Right lobe of liver (tissue), 6 donors: Measurements from ENCODE around the gene SLC25A42. TPM values are rescaled to one million over a fixed set of nuclear protein-coding genes. Genes with fewer than 3 reads are reported as not detected.

ENCODE experiments used
- ATAC-seq, 4 donors: fragments of 200-7000 bp; cut with Tn5 transposase; one replicate each; pipeline ENCODE4 v1.9.1; 2020; ENCODE audit warnings: mild to moderate bottlenecking in 4 of 4, moderate library complexity in 4 of 4
- DNase-seq, 3 donors: peaks; one replicate each; pipeline ENCODE4 v3.0.0-alpha.2; 2020
- H3K27ac ChIP-seq, 3 donors: fragments of 200-600 bp; one replicate each; pipeline ENCODE4 v1.8.0; 2022
- H3K27me3 ChIP-seq, 2 donors: fragments of 200-600 bp; one replicate each; pipeline ENCODE4 v1.8.0; 2022
- H3K36me3 ChIP-seq, 4 donors: fragments of 200-600 bp; sonication (generic) in 1 of 4; one replicate each; pipeline versions ENCODE4 v1.5.1 to v1.8.0; 2017 to 2022; ENCODE audit warnings: control low read depth in 1 of 4
- H3K4me1 ChIP-seq, 4 donors: fragments of 200-600 bp; sonication (generic) in 1 of 4; one replicate each; pipeline versions ENCODE4 v1.5.1 to v1.8.0; 2017 to 2022; ENCODE audit warnings: control low read depth in 1 of 4
- H3K4me3 ChIP-seq, 3 donors: fragments of 200-600 bp; one replicate each; pipeline ENCODE4 v1.8.0; 2022
- H3K9me3 ChIP-seq, 4 donors: fragments of 200-600 bp; sonication (generic) in 1 of 4; one replicate each; pipeline versions ENCODE4 v1.5.1 to v1.8.0; 2017 to 2022; ENCODE audit warnings: control low read depth in 1 of 4
- CTCF ChIP-seq, 4 donors: fragments of 200-600 bp in 3 of 4; fragments of 450-650 bp in 1 of 4; IDR thresholded peaks; one replicate each; pipeline versions ENCODE4 v1.5.1 to v1.8.0; 2016 to 2022; ENCODE audit warnings: antibody characterized with exemption in 4 of 4, mild to moderate bottlenecking in 2 of 4
- POLR2A ChIP-seq: fragments of 450-650 bp; IDR thresholded peaks from one replicate; pipeline ENCODE4 v1.6.1; 2017; ENCODE audit warnings: antibody characterized with exemption, mild to moderate bottlenecking
- WGBS: methylation state at CpG from one replicate; pipeline ENCODE4 v1.1.6; 2018; ENCODE audit warnings: low coverage, low lambda C conversion rate; ENCODE audit not compliant: insufficient coverage; ENCODE audit errors: missing lambda C conversion rate; 5-methylcytosine and 5-hydroxymethylcytosine counted together
- intact Hi-C, 2 donors: fragments of 100-400 bp; cut with DNase I; formaldehyde crosslinking; loops; one replicate each; pipeline versions ENCODE4 v1.11.2 to v1.14.1; 2022
- total RNA-seq, 6 experiments: library from RNA; depleted of rRNA in 2 of 6; stranded (reverse); fragments of >200 nt in 2 of 6; fragmentation: NEBNext Ultra II Directional in 3 of 6; extraction: Animal tissue kit (Norgen Biotek cat#: 25700) in 3 of 6; gene quantifications; one replicate each; pipeline versions ENCODE4 v1.1.0 to v1.2.4, GENCODE V29; 2016 to 2023
- donor health status: DM: no; HTN: yes; CAD: no.
- donor health status: DM: no; HTN: no; CAD: no.
- donor health status: DM: no; HTN: no; CAD: no.
- donor health status: DM: no; HTN: yes; CAD: no.
- donor health status: DM: no; HTN: yes; CAD: no.

The SLC25A42 gene
- total RNA-seq, 6 experiments from 2014 or later, result 20.7 to 80.7 (median 69.7) TPM

- no peak for ATAC-seq
- intact Hi-C loops, result no loop called here
Measured at GRCh38 chr19:19076476-19076875, 12.7 kb downstream of the SLC25A42 start.

GRCh38 chr19:19077103-19077502, 13.3 kb downstream of the SLC25A42 start:
- TF ChIP-seq CTCF (IDR thresholded peaks at IDR 0.05), result no peak
- TF ChIP-seq POLR2A, result no peak
- H3K9me3 ChIP-seq, result no peaks in the 10 kb centered on the region
- H3K4me3 ChIP-seq, result no peak overlapping the region
- DNase-seq (no peak), ATAC-seq (peak; percentile 7 to 70 (median 44))
- peaks cover 0 to 3% (median 0%) of the 10 kb centered on the region in 4 donors for H3K36me3 ChIP-seq
- H3K4me1 ChIP-seq, result peaks cover 0 to 47% (median 13%) of the 10 kb centered on the region in 4 donors
- intact Hi-C loops, result no loop called here
- H3K27me3 ChIP-seq, result no peaks in the 10 kb centered on the region
- peak overlapping the region in 2 of 3 donors; percentile 28 to 57 for H3K27ac ChIP-seq
- 38% methylated on average over 5 of the region's 7 CpGs for WGBS

More at GRCh38 chr19:19076476-19076875, 12.7 kb downstream of the SLC25A42 start:
- no peak for TF ChIP-seq POLR2A
- no CpG with 5 or more reads among the region's 1 CpG for WGBS
- Histone ChIP-seq H3K9me3 (no peaks in the 10 kb centered on the region), H3K4me1 (peaks cover 0 to 41% (median 12%) of the 10 kb centered on the region in 4 donors), H3K27ac (peak overlapping the region in 2 of 3 donors; percentile 28 to 57), H3K27me3 (no peaks in the 10 kb centered on the region), H3K4me3 (no peak overlapping the region), H3K36me3 (peaks cover 0 to 3% (median 0%) of the 10 kb centered on the region in 4 donors)
- DNase-seq, result no peak

GRCh38 chr19:19078801-19079200, 15.0 kb downstream of the SLC25A42 start:
- no peak overlapping the region for H3K4me3 ChIP-seq
- no peaks in the 10 kb centered on the region for H3K9me3 ChIP-seq
- H3K4me1 ChIP-seq, result peaks cover 0 to 39% (median 8%) of the 10 kb centered on the region in 4 donors
- 86% methylated on average over 6 of the region's 6 CpGs for WGBS
- DNase-seq (no peak), ATAC-seq (no peak)
- peaks cover 0 to 3% (median 0%) of the 10 kb centered on the region in 4 donors for H3K36me3 ChIP-seq
- no peak overlapping the region for H3K27ac ChIP-seq
- no peaks in the 10 kb centered on the region for H3K27me3 ChIP-seq
- intact Hi-C loops, result no loop called here
- TF ChIP-seq CTCF (IDR thresholded peaks at IDR 0.05), result no peak

GRCh38 chr19:19079571-19079970, 15.8 kb downstream of the SLC25A42 start:
- H3K36me3 ChIP-seq, result peaks cover 0 to 3% (median 0%) of the 10 kb centered on the region in 4 donors

More at GRCh38 chr19:19079571-19079970, 15.8 kb downstream of the SLC25A42 start:
- Histone ChIP-seq H3K4me3 (no peak overlapping the region), H3K27me3 (no peaks in the 10 kb centered on the region), H3K4me1 (peaks cover 0 to 32% (median 6%) of the 10 kb centered on the region in 4 donors), H3K27ac (no peak overlapping the region), H3K9me3 (no peaks in the 10 kb centered on the region)
- intact Hi-C loops, result no loop called here
- whole genome bisulfite sequencing, result 86% methylated on average over 1 of the region's 1 CpG
- ATAC-seq (no peak), DNase-seq (no peak)
- no peak for TF ChIP-seq POLR2A
- no peak for TF ChIP-seq CTCF (IDR thresholded peaks at IDR 0.05)
